HFF-Myc (cell line): ENCODE results near the gene REEP5.

Experiments used
- DNase-seq: peaks from one replicate; pipeline ENCODE4 v3.0.0-alpha.2; 2011; ENCODE audit warnings: low read depth; ENCODE audit errors: extremely low read depth
- H3K4me3 ChIP-seq: replicated peaks from 2 replicates; pipeline ENCODE4 v1.5.1; 2011; ENCODE audit warnings: low read depth, mild to moderate bottlenecking, control low read depth, low read length
- CTCF ChIP-seq: IDR thresholded peaks from 2 replicates; pipeline ENCODE4 v1.5.1; 2012; ENCODE audit warnings: mild to moderate bottlenecking, low read depth, low read length, control low read depth; ENCODE audit errors: missing control alignments

The REEP5 gene

GRCh38 chr5:112878760-112879159, 43.3 kb downstream of the REEP5 start:
- H3K4me3 ChIP-seq = no peak overlapping the region
- no peak for TF ChIP-seq CTCF
- DNase-seq = no peak

- no peak for TF ChIP-seq CTCF
- no peak overlapping the region for H3K4me3 ChIP-seq
- no peak for DNase-seq
Measured at GRCh38 chr5:112878101-112878500, 43.9 kb downstream of the REEP5 start.

- DNase-seq = no peak
- H3K4me3 ChIP-seq = no peak overlapping the region
- no peak for TF ChIP-seq CTCF
Measured at GRCh38 chr5:112876362-112876761, 45.7 kb downstream of the REEP5 start.

GRCh38 chr5:112870966-112871365, 51.1 kb downstream of the REEP5 start:
- H3K4me3 ChIP-seq = no peak overlapping the region
- no peak for TF ChIP-seq CTCF
- no peak for DNase-seq

GRCh38 chr5:112869948-112870347, 52.1 kb downstream of the REEP5 start:
- no peak for TF ChIP-seq CTCF
- H3K4me3 ChIP-seq = no peak overlapping the region
- DNase-seq = no peak

- no peak for TF ChIP-seq CTCF
Measured at GRCh38 chr5:112867411-112867810, 54.6 kb downstream of the REEP5 start.

GRCh38 chr5:112866739-112867138, 55.3 kb downstream of the REEP5 start:
- DNase-seq = no peak
- no peak for TF ChIP-seq CTCF
- no peak overlapping the region for H3K4me3 ChIP-seq

More at GRCh38 chr5:112867411-112867810, 54.6 kb downstream of the REEP5 start:
- DNase-seq = no peak
- no peak overlapping the region for H3K4me3 ChIP-seq
